Parathyroid adenoma (tissue), 2 donors: ENCODE data around the gene KIFC3.

Source experiments
- H2AFZ ChIP-seq: fragments of 300-600 bp; sonication (generic); one replicate; pipeline ENCODE4 v1.7.0; 2017; ENCODE audit warnings: antibody characterized with exemption, mild to moderate bottlenecking
- H3K27ac ChIP-seq: fragments of 300-600 bp; sonication (generic); one replicate; pipeline ENCODE4 v1.7.0; 2017
- H3K27me3 ChIP-seq: fragments of 300-600 bp; sonication (generic); one replicate; pipeline ENCODE4 v1.7.0; 2017; ENCODE audit warnings: low read length; ENCODE audit not compliant: control insufficient read depth, insufficient read depth
- H3K36me3 ChIP-seq: fragments of 300-600 bp; sonication (generic); one replicate; pipeline ENCODE4 v1.7.0; 2017; ENCODE audit warnings: low read length; ENCODE audit not compliant: control insufficient read depth, insufficient read depth
- H3K4me1 ChIP-seq: fragments of 300-600 bp; sonication (generic); one replicate; pipeline ENCODE4 v1.7.0; 2017; ENCODE audit warnings: control low read depth
- H3K4me2 ChIP-seq: fragments of 300-600 bp; sonication (generic); one replicate; pipeline ENCODE4 v1.7.0; 2017; ENCODE audit warnings: low read length
- H3K4me3 ChIP-seq: fragments of 300-600 bp; sonication (generic); one replicate; pipeline ENCODE4 v1.7.0; 2017; ENCODE audit warnings: low read depth, low read length
- H3K79me2 ChIP-seq: fragments of 300-600 bp; sonication (generic); one replicate; pipeline ENCODE4 v1.7.0; 2017; ENCODE audit warnings: control low read depth
- H3K9ac ChIP-seq: fragments of 300-600 bp; sonication (generic); one replicate; pipeline ENCODE4 v1.7.0; 2017; ENCODE audit warnings: mild to moderate bottlenecking
- H3K9me3 ChIP-seq: fragments of 300-600 bp; sonication (generic); one replicate; pipeline ENCODE4 v1.7.0; 2017; ENCODE audit warnings: low read length; ENCODE audit not compliant: control insufficient read depth
- CTCF ChIP-seq: fragments of 300-600 bp; sonication (generic); IDR thresholded peaks from one replicate; pipeline ENCODE4 v1.7.0; 2017; ENCODE audit warnings: antibody characterized with exemption, mild to moderate bottlenecking
- donor health status: primary hyperparathyroidism.

The KIFC3 gene

GRCh38 chr16:57824888-57825287 lies 22.6 kb upstream of the KIFC3 start:
- H3K79me2 ChIP-seq = no peaks in the 10 kb centered on the region
- H3K36me3 ChIP-seq = no peaks in the 10 kb centered on the region
- H3K27ac ChIP-seq = no peak overlapping the region
- H2AFZ ChIP-seq = peak overlapping the region; percentile 70
- TF ChIP-seq CTCF = no peak
- no peak overlapping the region for H3K4me3 ChIP-seq
- no peaks in the 10 kb centered on the region for H3K27me3 ChIP-seq
- no peaks in the 10 kb centered on the region for H3K9me3 ChIP-seq
- H3K4me1 ChIP-seq = peaks cover 15% of the 10 kb centered on the region
- H3K4me2 ChIP-seq = peak overlapping the region; percentile 25
- H3K9ac ChIP-seq = no peak overlapping the region

- no peak overlapping the region for H3K4me3 ChIP-seq
- no peak overlapping the region for H3K9ac ChIP-seq
- no peak for TF ChIP-seq CTCF
- H3K27me3 ChIP-seq = no peaks in the 10 kb centered on the region
- no peaks in the 10 kb centered on the region for H3K9me3 ChIP-seq
- H3K4me2 ChIP-seq = no peak overlapping the region
- no peaks in the 10 kb centered on the region for H3K36me3 ChIP-seq
- no peaks in the 10 kb centered on the region for H3K79me2 ChIP-seq
- H3K4me1 ChIP-seq = peaks cover 15% of the 10 kb centered on the region
- no peak overlapping the region for H2AFZ ChIP-seq
- H3K27ac ChIP-seq = no peak overlapping the region
Measured at GRCh38 chr16:57823836-57824235, 21.5 kb upstream of the KIFC3 start.

GRCh38 chr16:57822856-57823255 lies 20.6 kb upstream of the KIFC3 start:
- Histone ChIP-seq H3K9me3 (no peaks in the 10 kb centered on the region), H3K4me1 (peaks cover 15% of the 10 kb centered on the region), H2AFZ (no peak overlapping the region), H3K4me3 (no peak overlapping the region), H3K27ac (no peak overlapping the region), H3K36me3 (no peaks in the 10 kb centered on the region), H3K4me2 (no peak overlapping the region), H3K79me2 (no peaks in the 10 kb centered on the region), H3K9ac (no peak overlapping the region), H3K27me3 (no peaks in the 10 kb centered on the region)
- TF ChIP-seq CTCF = no peak

- H3K27ac ChIP-seq = no peak overlapping the region
- no peak overlapping the region for H3K9ac ChIP-seq
- no peak overlapping the region for H2AFZ ChIP-seq
- H3K79me2 ChIP-seq = no peaks in the 10 kb centered on the region
- no peak overlapping the region for H3K4me2 ChIP-seq
- peaks cover 15% of the 10 kb centered on the region for H3K4me1 ChIP-seq
- H3K27me3 ChIP-seq = no peaks in the 10 kb centered on the region
- no peak for TF ChIP-seq CTCF
- H3K36me3 ChIP-seq = no peaks in the 10 kb centered on the region
- no peak overlapping the region for H3K4me3 ChIP-seq
- no peaks in the 10 kb centered on the region for H3K9me3 ChIP-seq
Measured at GRCh38 chr16:57822018-57822553, 19.8 kb upstream of the KIFC3 start.

GRCh38 chr16:57821149-57821971 lies 19.1 kb upstream of the KIFC3 start:
- Histone ChIP-seq H3K9ac (no peak overlapping the region), H3K27ac (no peak overlapping the region), H3K4me3 (no peak overlapping the region), H3K9me3 (no peaks in the 10 kb centered on the region), H3K4me2 (no peak overlapping the region), H3K27me3 (no peaks in the 10 kb centered on the region), H2AFZ (no peak overlapping the region), H3K79me2 (no peaks in the 10 kb centered on the region), H3K4me1 (peaks cover 21% of the 10 kb centered on the region), H3K36me3 (no peaks in the 10 kb centered on the region)
- TF ChIP-seq CTCF = no peak
